ENCODE results near the gene AWAT1.
"Not testable (repeated sequence)": the region's sequence is repeated elsewhere in the genome, so short reads cannot be mapped to it uniquely, and the experiment has no call there.

The AWAT1 gene

GRCh38 chrX:70268034-70268433 is 33.6 kb downstream of the AWAT1 start, which contains the start of gene ARR3:
TSS of gene ARR3 (plus strand) at chrX:70268334. CDS start at chrX:70269386, 1,052 bp downstream.
- no peak for TF ChIP-seq CTCF (IDR thresholded peaks at IDR 0.05; ENCODE audit: low read depth, low read length, missing control alignments)
- H3K36me3 ChIP-seq (replicated peaks), result no peaks in the 10 kb centered on the region
- no peak within 1 kb of the TSS for H3K27ac ChIP-seq
- H3K4me3 ChIP-seq (ENCODE audit: low read depth, low read length), result no peak within 1 kb of the TSS
- in situ Hi-C loops (cut with HindIII; ENCODE audit: low pct_ligation_motif_present, low sequenced_read_pairs), result no loop called here
- DNase-seq, result no peak
- no peaks in the 10 kb centered on the region for H3K27me3 ChIP-seq (replicated peaks)

GRCh38 chrX:70274029-70274428 is 39.6 kb downstream of the AWAT1 start:
- DNase-seq; H3K4me3 ChIP-seq (ENCODE audit: low read depth, low read length); H3K27ac ChIP-seq; H3K27me3 ChIP-seq (replicated peaks); H3K36me3 ChIP-seq (replicated peaks); in situ Hi-C loops (cut with HindIII; ENCODE audit: low pct_ligation_motif_present, low sequenced_read_pairs): not testable (repeated sequence)

- H3K27me3 ChIP-seq (replicated peaks), result no peaks in the 10 kb centered on the region
- no peak overlapping the region for H3K4me3 ChIP-seq (ENCODE audit: low read depth, low read length)
- no peak overlapping the region for H3K27ac ChIP-seq
- DNase-seq, result no peak
- TF ChIP-seq CTCF (IDR thresholded peaks at IDR 0.05; ENCODE audit: low read depth, low read length, missing control alignments), result no peak
- H3K36me3 ChIP-seq (replicated peaks), result no peaks in the 10 kb centered on the region
- in situ Hi-C loops (cut with HindIII; ENCODE audit: low pct_ligation_motif_present, low sequenced_read_pairs), result no loop called here
Observed at GRCh38 chrX:70279081-70279480, 44.6 kb downstream of the AWAT1 start.

- no peaks in the 10 kb centered on the region for H3K27me3 ChIP-seq (replicated peaks)
- no peaks in the 10 kb centered on the region for H3K36me3 ChIP-seq (replicated peaks)
- H3K4me3 ChIP-seq (ENCODE audit: low read depth, low read length), result no peak overlapping the region
- TF ChIP-seq CTCF (IDR thresholded peaks at IDR 0.05; ENCODE audit: low read depth, low read length, missing control alignments), result no peak
- in situ Hi-C loops (cut with HindIII; ENCODE audit: low pct_ligation_motif_present, low sequenced_read_pairs), result no loop called here
- H3K27ac ChIP-seq, result no peak overlapping the region
- DNase-seq, result no peak
Observed at GRCh38 chrX:70280573-70280972, 46.1 kb downstream of the AWAT1 start.

- Histone ChIP-seq H3K27ac (no peak within 1 kb of the TSS), H3K36me3 (replicated peaks) (peaks cover under 1% of the 10 kb centered on the region), H3K4me3 (ENCODE audit: low read depth, low read length) (no peak within 1 kb of the TSS), H3K27me3 (replicated peaks) (no peaks in the 10 kb centered on the region)
- in situ Hi-C loops (cut with HindIII; ENCODE audit: low pct_ligation_motif_present, low sequenced_read_pairs), result no loop called here
- TF ChIP-seq CTCF (IDR thresholded peaks at IDR 0.05; ENCODE audit: low read depth, low read length, missing control alignments), result no peak
- no peak for DNase-seq
Observed at GRCh38 chrX:70281951-70282350, 47.5 kb downstream of the AWAT1 start, which contains the start of gene RAB41. TSS of gene RAB41 (plus strand) at chrX:70282172. CDS start at chrX:70282218, 46 bp downstream.

- H3K36me3 ChIP-seq (replicated peaks), result peaks cover 4% of the 10 kb centered on the region
- TF ChIP-seq CTCF (IDR thresholded peaks at IDR 0.05; ENCODE audit: low read depth, low read length, missing control alignments), result no peak
Observed at GRCh38 chrX:70289168-70289792, 54.8 kb downstream of the AWAT1 start.

More at GRCh38 chrX:70289168-70289792, 54.8 kb downstream of the AWAT1 start:
- DNase-seq, result peak; percentile 11
- in situ Hi-C loops (cut with HindIII; ENCODE audit: low pct_ligation_motif_present, low sequenced_read_pairs), result no loop called here
- peak overlapping the region; percentile 45 for H3K27ac ChIP-seq
- H3K27me3 ChIP-seq (replicated peaks), result no peaks in the 10 kb centered on the region
- H3K4me3 ChIP-seq (ENCODE audit: low read depth, low read length), result peak overlapping the region; percentile 82
